ENCODE results near the gene PAK2.
"Not testable (repeated sequence)": the region's sequence is repeated elsewhere in the genome, so short reads cannot be mapped to it uniquely, and the experiment has no call there.

Gene PAK2

GRCh38 chr3:196739671-196740480 lies at the start of gene PAK2:
PAK2 (plus strand) TSS chr3:196739857; CDS start chr3:196782647, 42,790 bp downstream.
- peak; percentile 86 to 92 for DNase-seq

- no peak for DNase-seq
Observed at GRCh38 chr3:196689941-196690660, 49.6 kb upstream of the PAK2 start.

GRCh38 chr3:196691386-196691785 lies 48.3 kb upstream of the PAK2 start:
- no peak for DNase-seq

GRCh38 chr3:196694202-196694638 lies 45.4 kb upstream of the PAK2 start:
- peak in 1 of 2 experiments; percentile 57 for DNase-seq

GRCh38 chr3:196694941-196695848 lies 44.5 kb upstream of the PAK2 start:
- no peak for DNase-seq

GRCh38 chr3:196695849-196696226 lies 43.8 kb upstream of the PAK2 start:
- DNase-seq, result no peak

- DNase-seq, result no peak
Observed at GRCh38 chr3:196697270-196697669, 42.4 kb upstream of the PAK2 start.

- no peak for DNase-seq
Observed at GRCh38 chr3:196699749-196700148, 39.9 kb upstream of the PAK2 start.

GRCh38 chr3:196700801-196701200 lies 38.9 kb upstream of the PAK2 start:
- DNase-seq, result no peak

GRCh38 chr3:196706327-196706726 lies 33.3 kb upstream of the PAK2 start:
- no peak for DNase-seq

- DNase-seq, result no peak
Observed at GRCh38 chr3:196706731-196707130, 32.9 kb upstream of the PAK2 start.

GRCh38 chr3:196707566-196707965 lies 32.1 kb upstream of the PAK2 start:
- DNase-seq, result no peak

GRCh38 chr3:196708467-196708866 lies 31.2 kb upstream of the PAK2 start:
- no peak for DNase-seq

- DNase-seq, result peak; percentile 37 to 77
Observed at GRCh38 chr3:196711838-196712513, 27.7 kb upstream of the PAK2 start, which contains the start of the genes CEP19 and PIGX. CEP19 (minus strand) TSS chr3:196712250; CDS start chr3:196708657, 3,593 bp downstream. PIGX (plus strand) TSS chr3:196712377.

- peak in 1 of 2 experiments; percentile 69 for DNase-seq
Observed at GRCh38 chr3:196712514-196713413, 26.9 kb upstream of the PAK2 start.

- DNase-seq, result not testable (repeated sequence)
Observed at GRCh38 chr3:196717162-196717561, 22.5 kb upstream of the PAK2 start.

- no peak for DNase-seq
Observed at GRCh38 chr3:196721097-196721496, 18.6 kb upstream of the PAK2 start.

- DNase-seq, result peak; percentile 34 to 87
Observed at GRCh38 chr3:196726788-196727675, 12.6 kb upstream of the PAK2 start.

- no peak for DNase-seq
Observed at GRCh38 chr3:196735751-196736150, 3.9 kb upstream of the PAK2 start.

All from SW 1271 (cell line).